Common myeloid progenitor, CD34-positive (primary cell): ENCODE measurements around the gene INMT.

Experiments used
- CTCF ChIA-PET: fragments of 350-600 bp; sonication (Branson Sonifier 250); formaldehyde crosslinking; loops from one replicate; lab custom pipeline; 2021; ENCODE audit warnings: antibody characterized with exemption; lab: Charles Lee
- POLR2A ChIA-PET: fragments of 350-600 bp; sonication (Branson Sonifier 250); formaldehyde crosslinking; loops from one replicate; lab custom pipeline; 2021; ENCODE audit warnings: antibody characterized with exemption; lab: Charles Lee
- DNase-seq, 3 donors: peaks; one replicate each; pipeline versions ENCODE4 v3.0.0 to v3.0.0-alpha.2; 2013
- H3K27ac ChIP-seq, 2 experiments: 1 replicate in 1 of 2; 2 replicates in 1 of 2; pipeline ENCODE4 v1.7.0; 2013; ENCODE audit warnings: inconsistent platforms in 2 of 2, low read length in 2 of 2, mild to moderate bottlenecking in 2 of 2, low read depth in 1 of 2, moderate library complexity in 1 of 2; ENCODE audit not compliant: severe bottlenecking in 2 of 2, insufficient read depth in 1 of 2, poor library complexity in 1 of 2
- H3K27me3 ChIP-seq, 5 experiments: replicated peaks in 2 of 5; 1 replicate in 3 of 5; 2 replicates in 2 of 5; pipeline versions ENCODE4 v1.6.1 to v1.7.0; 2013; ENCODE audit warnings: low read length in 4 of 5, mild to moderate bottlenecking in 2 of 5, moderate library complexity in 2 of 5, inconsistent platforms in 1 of 5; ENCODE audit not compliant: insufficient read depth in 5 of 5, control insufficient read depth in 4 of 5
- H3K36me3 ChIP-seq, 4 experiments: 1 replicate in 2 of 4; 2 replicates in 2 of 4; pipeline versions ENCODE4 v1.6.1 to v1.7.0; 2013; ENCODE audit warnings: low read length in 3 of 4, control low read depth in 1 of 4, mild to moderate bottlenecking in 1 of 4; ENCODE audit not compliant: control insufficient read depth in 4 of 4, insufficient read depth in 4 of 4
- H3K4me1 ChIP-seq, 4 experiments: 1 replicate in 3 of 4; 2 replicates in 1 of 4; pipeline versions ENCODE4 v1.6.1 to v1.7.1; 2013; ENCODE audit warnings: low read length in 3 of 4, mild to moderate bottlenecking in 3 of 4, control low read depth in 1 of 4, inconsistent platforms in 1 of 4, moderate library complexity in 1 of 4; ENCODE audit not compliant: control insufficient read depth in 4 of 4, insufficient read depth in 4 of 4; ENCODE audit errors: control extremely low read depth in 1 of 4
- H3K4me3 ChIP-seq, 7 experiments: 1 replicate in 4 of 7; 2 replicates in 3 of 7; pipeline versions ENCODE4 v1.5.1 to v1.7.0; 2013; ENCODE audit warnings: mild to moderate bottlenecking in 7 of 7, low read length in 6 of 7, moderate library complexity in 6 of 7, inconsistent platforms in 2 of 7, low read depth in 2 of 7, control low read depth in 1 of 7; ENCODE audit not compliant: insufficient read depth in 4 of 7, control insufficient read depth in 1 of 7; ENCODE audit errors: extremely low read depth in 1 of 7
- H3K9me3 ChIP-seq, 5 experiments: 1 replicate in 4 of 5; 2 replicates in 1 of 5; pipeline versions ENCODE4 v1.6.1 to v1.7.1; 2013; ENCODE audit warnings: low read length in 4 of 5, mild to moderate bottlenecking in 2 of 5, inconsistent platforms in 1 of 5, low read depth in 1 of 5, moderate library complexity in 1 of 5; ENCODE audit not compliant: control insufficient read depth in 4 of 5, insufficient read depth in 2 of 5; ENCODE audit errors: control extremely low read depth in 1 of 5
- WGBS: methylation state at CpG from one replicate; pipeline ENCODE4 v1.1.5; 2013; ENCODE audit not compliant: insufficient coverage; 5-methylcytosine and 5-hydroxymethylcytosine counted together

The INMT gene

DNA sequence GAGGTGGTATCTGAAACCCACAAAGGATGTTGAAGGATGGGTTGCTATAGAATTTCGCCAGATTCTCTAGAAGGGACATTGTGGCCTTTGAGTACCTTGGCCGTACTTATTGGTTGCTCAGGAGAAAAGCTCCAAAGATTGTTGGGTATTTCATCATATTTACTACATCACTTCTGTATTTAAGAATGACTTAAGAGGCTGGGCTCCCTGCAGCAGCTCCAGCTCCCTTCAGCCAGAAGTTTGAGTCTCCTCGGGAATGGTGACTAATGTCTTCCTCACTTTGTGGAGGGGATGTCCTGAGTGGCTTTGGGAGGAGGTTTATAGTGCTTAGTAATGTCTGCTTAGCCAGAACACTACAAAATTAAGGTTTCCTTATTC lies 37.4 kb downstream of the INMT start:
- peak in 2 of 3 donors; percentile 5 to 14 for DNase-seq
- ChIA-PET POLR2A (no interaction called here), CTCF (no interaction called here)
- Histone ChIP-seq H3K27ac (no peak overlapping the region), H3K9me3 (no peaks in the 10 kb centered on the region), H3K4me3 (no peak overlapping the region), H3K4me1 (no peaks in the 10 kb centered on the region), H3K36me3 (peaks cover 0 to 9% (median 0%) of the 10 kb centered on the region in 4 experiments), H3K27me3 (no peaks in the 10 kb centered on the region)
- WGBS: 100% methylated on average over 1 of the region's 3 CpGs

DNA sequence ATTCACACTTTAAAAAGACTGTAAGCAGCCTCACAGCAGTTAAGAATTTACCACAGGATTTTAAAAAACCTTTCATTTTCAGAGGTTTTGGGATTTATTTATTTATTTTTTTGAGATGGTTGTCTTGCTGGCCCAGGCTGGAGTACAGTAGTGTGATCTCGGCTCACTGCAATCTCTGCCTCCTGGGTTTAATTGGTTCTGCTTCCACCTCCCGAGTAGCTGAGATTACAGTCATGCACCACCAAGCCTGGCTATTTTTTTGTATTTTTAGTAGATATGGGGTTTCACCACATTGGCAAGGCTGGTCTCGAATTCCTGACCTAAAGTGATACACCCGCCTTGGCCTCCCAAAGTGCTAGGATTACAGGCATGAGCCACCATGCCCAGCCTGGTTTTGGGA lies 38.4 kb downstream of the INMT start:
- ChIA-PET POLR2A (no interaction called here), CTCF (interaction anchor here (0.7 to 1.2 kb wide), 3 partner anchors 10 to 332 kb away, joined by 3 to 5 read pairs (median 3); no protein-coding TSS in a partner anchor)
- Histone ChIP-seq H3K4me1 (no peaks in the 10 kb centered on the region), H3K9me3 (no peaks in the 10 kb centered on the region), H3K27ac (no peak overlapping the region), H3K36me3 (peaks cover 0 to 9% (median 0%) of the 10 kb centered on the region in 4 experiments), H3K4me3 (no peak overlapping the region), H3K27me3 (no peaks in the 10 kb centered on the region)
- WGBS: 100% methylated on average over 3 of the region's 4 CpGs
- DNase-seq: no peak

GRCh38 chr7:30791114-30791513 lies 39.2 kb downstream of the INMT start:
- Histone ChIP-seq H3K27ac (no peak overlapping the region), H3K27me3 (no peaks in the 10 kb centered on the region), H3K4me1 (peaks cover 0 to 4% (median 2%) of the 10 kb centered on the region in 4 experiments), H3K9me3 (no peaks in the 10 kb centered on the region), H3K4me3 (no peak overlapping the region), H3K36me3 (peaks cover 0 to 5% (median 0%) of the 10 kb centered on the region in 4 experiments)
- POLR2A ChIA-PET: no interaction called here
- WGBS: 89% methylated on average over 9 of the region's 10 CpGs
- DNase-seq: no peak
- CTCF ChIA-PET: interaction anchor here (0.7 to 1.3 kb wide), 5 partner anchors 8 to 331 kb away, joined by 3 to 5 read pairs (median 3); no protein-coding TSS in a partner anchor

- no peak for DNase-seq
- no peaks in the 10 kb centered on the region for H3K27me3 ChIP-seq
- H3K27ac ChIP-seq: no peak overlapping the region
- H3K4me1 ChIP-seq: peaks cover 0 to 14% (median 7%) of the 10 kb centered on the region in 4 experiments
- ChIA-PET POLR2A (interaction anchor here (0.6 kb wide), 1 partner anchor 306 kb away, joined by 3 read pairs; no protein-coding TSS in a partner anchor), CTCF (interaction anchor here (1.3 to 2.1 kb wide), 2 partner anchors 327 to 329 kb away, joined by 4 to 5 read pairs; no protein-coding TSS in a partner anchor)
- 69% methylated on average over 2 of the region's 2 CpGs for WGBS
- H3K4me3 ChIP-seq: no peak overlapping the region
- peaks cover 0 to 2% (median 0%) of the 10 kb centered on the region in 4 experiments for H3K36me3 ChIP-seq
- no peaks in the 10 kb centered on the region for H3K9me3 ChIP-seq
Measured at GRCh38 chr7:30795161-30795948, 43.4 kb downstream of the INMT start.

- Histone ChIP-seq H3K9me3 (no peaks in the 10 kb centered on the region), H3K27me3 (no peaks in the 10 kb centered on the region), H3K36me3 (no peaks in the 10 kb centered on the region), H3K4me3 (no peak overlapping the region), H3K4me1 (peaks cover 0 to 14% (median 7%) of the 10 kb centered on the region in 4 experiments), H3K27ac (peak overlapping the region in 1 of 2 experiments; percentile 54)
- ChIA-PET CTCF (interaction anchor here (0.8 to 2.1 kb wide), 6 partner anchors 9 to 328 kb away, joined by 3 to 5 read pairs (median 4); no protein-coding TSS in a partner anchor), POLR2A (interaction anchor here (0.6 kb wide), 1 partner anchor 305 kb away, joined by 3 read pairs; no protein-coding TSS in a partner anchor)
- no CpG with 5 or more reads among the region's 1 CpG for WGBS
- peak in 2 of 3 donors; percentile 20 to 47 for DNase-seq
Measured at GRCh38 chr7:30796105-30796869, 44.4 kb downstream of the INMT start.

DNA sequence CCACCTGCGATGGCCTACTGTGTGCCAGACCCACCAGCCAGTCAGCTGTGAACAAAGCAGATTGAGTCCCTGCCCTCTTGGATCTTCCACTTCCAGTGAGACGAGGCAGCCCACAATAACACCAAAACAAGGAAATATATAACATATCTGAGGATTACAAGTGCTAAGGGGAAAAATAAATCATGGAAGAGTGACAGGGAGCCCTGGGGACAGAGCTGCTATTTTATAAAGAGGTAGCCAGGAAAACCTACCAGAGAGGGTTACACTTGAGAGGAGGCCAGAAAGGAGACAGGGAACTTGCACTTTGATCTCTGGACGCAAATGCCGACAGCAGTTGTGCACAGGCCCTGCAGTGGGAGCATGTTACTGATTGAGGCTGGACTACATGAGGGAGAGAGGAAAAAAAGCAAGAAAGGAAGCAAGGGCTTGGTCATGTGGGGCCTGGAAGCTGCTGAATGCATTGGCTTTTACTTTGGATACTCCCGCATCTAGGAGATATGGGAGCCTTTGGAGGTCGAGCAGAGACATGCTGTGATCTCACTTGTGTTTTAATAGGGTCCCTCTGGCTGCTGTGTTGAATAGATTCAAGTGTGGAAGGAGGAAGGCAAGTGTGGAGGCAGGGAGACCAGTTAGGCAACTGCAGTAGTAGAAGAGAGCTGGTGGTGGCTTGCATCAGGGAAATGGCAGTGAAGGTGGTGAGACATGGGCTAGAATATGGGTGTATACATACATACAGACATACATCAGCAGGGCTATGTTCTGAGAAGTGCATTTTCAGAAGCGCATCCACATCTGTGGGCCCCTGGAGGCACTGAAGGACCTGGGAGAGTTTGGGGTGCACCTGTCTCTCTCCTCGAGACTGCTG lies 45.5 kb downstream of the INMT start:
- H3K4me3 ChIP-seq: no peak overlapping the region
- no peaks in the 10 kb centered on the region for H3K27me3 ChIP-seq
- H3K27ac ChIP-seq: no peak overlapping the region
- 86% methylated on average over 7 of the region's 8 CpGs for WGBS
- POLR2A ChIA-PET: no interaction called here
- H3K9me3 ChIP-seq: no peaks in the 10 kb centered on the region
- CTCF ChIA-PET: interaction anchor here (0.7 to 2.1 kb wide), 8 partner anchors 9 to 327 kb away, joined by 3 to 5 read pairs (median 4); no protein-coding TSS in a partner anchor
- no peaks in the 10 kb centered on the region for H3K36me3 ChIP-seq
- DNase-seq: no peak
- peaks cover 0 to 14% (median 7%) of the 10 kb centered on the region in 4 experiments for H3K4me1 ChIP-seq
